Measurements from ENCODE around the gene AMER2.

AMER2 gene

GRCh38 chr13:25171517-25172302 is at the start of gene AMER2:
TSS of gene AMER2 (minus strand) at chr13:25172288. CDS start at chr13:25171619, 669 bp downstream.
- DNase-seq (ENCODE audit: low read depth) = no peak

- DNase-seq (ENCODE audit: low read depth) = no peak
Measured at GRCh38 chr13:25218019-25218418, 45.9 kb upstream of the AMER2 start.

- DNase-seq (ENCODE audit: low read depth) = peak; percentile 14
Measured at GRCh38 chr13:25217023-25217885, 45.2 kb upstream of the AMER2 start.

GRCh38 chr13:25215253-25215575 is 43.1 kb upstream of the AMER2 start:
- DNase-seq (ENCODE audit: low read depth) = no peak

GRCh38 chr13:25214491-25215252 is 42.6 kb upstream of the AMER2 start:
- no peak for DNase-seq (ENCODE audit: low read depth)

GRCh38 chr13:25213715-25214114 is 41.6 kb upstream of the AMER2 start:
- no peak for DNase-seq (ENCODE audit: low read depth)

GRCh38 chr13:25210842-25211569 is 38.9 kb upstream of the AMER2 start:
- DNase-seq (ENCODE audit: low read depth) = no peak

GRCh38 chr13:25207291-25207810 is 35.3 kb upstream of the AMER2 start:
- DNase-seq (ENCODE audit: low read depth) = no peak

- DNase-seq (ENCODE audit: low read depth) = no peak
Measured at GRCh38 chr13:25204863-25205262, 32.8 kb upstream of the AMER2 start.

- DNase-seq (ENCODE audit: low read depth) = no peak
Measured at GRCh38 chr13:25203127-25203740, 31.1 kb upstream of the AMER2 start.

GRCh38 chr13:25200783-25201182 is 28.7 kb upstream of the AMER2 start:
- DNase-seq (ENCODE audit: low read depth) = no peak

- DNase-seq (ENCODE audit: low read depth) = no peak
Measured at GRCh38 chr13:25198647-25199046, 26.6 kb upstream of the AMER2 start.

GRCh38 chr13:25196971-25197370 is 24.9 kb upstream of the AMER2 start:
- DNase-seq (ENCODE audit: low read depth) = no peak

GRCh38 chr13:25192936-25193335 is 20.8 kb upstream of the AMER2 start:
- DNase-seq (ENCODE audit: low read depth) = no peak

GRCh38 chr13:25192489-25192888 is 20.4 kb upstream of the AMER2 start:
- DNase-seq (ENCODE audit: low read depth) = no peak

GRCh38 chr13:25192052-25192451 is 20.0 kb upstream of the AMER2 start:
- DNase-seq (ENCODE audit: low read depth) = no peak

- no peak for DNase-seq (ENCODE audit: low read depth)
Measured at GRCh38 chr13:25190771-25191170, 18.7 kb upstream of the AMER2 start.

GRCh38 chr13:25190256-25190655 is 18.2 kb upstream of the AMER2 start:
- no peak for DNase-seq (ENCODE audit: low read depth)

- DNase-seq (ENCODE audit: low read depth) = no peak
Measured at GRCh38 chr13:25187596-25187995, 15.5 kb upstream of the AMER2 start.

- no peak for DNase-seq (ENCODE audit: low read depth)
Measured at GRCh38 chr13:25186187-25186586, 14.1 kb upstream of the AMER2 start.

GRCh38 chr13:25181597-25181996 is 9.5 kb upstream of the AMER2 start:
- no peak for DNase-seq (ENCODE audit: low read depth)
